Measurements from ENCODE around the gene SLC25A5. TPM values are rescaled to one million over a fixed set of nuclear protein-coding genes. Genes with fewer than 3 reads are reported as not detected.
"Not testable (repeated sequence)": the region's sequence is repeated elsewhere in the genome, so short reads cannot be mapped to it uniquely, and the experiment has no call there.

SLC25A5 gene
- total RNA-seq, 1 donor from 2014 or later: 153 TPM

GRCh38 chrX:119424999-119425398, 43.2 kb upstream of the SLC25A5 start:
- peaks cover 27% of the 10 kb centered on the region for H3K4me1 Mint-ChIP-seq (ENCODE audit: low read depth)
- H3K4me3 Mint-ChIP-seq (ENCODE audit: unreplicated experiment): no peak overlapping the region
- no peaks in the 10 kb centered on the region for H3K9me3 Mint-ChIP-seq (ENCODE audit: low read depth)
- no peaks in the 10 kb centered on the region for H3K36me3 Mint-ChIP-seq (ENCODE audit: low read depth)
- H3K27me3 Mint-ChIP-seq (ENCODE audit: low read depth): no peaks in the 10 kb centered on the region
- no peak overlapping the region for H3K27ac Mint-ChIP-seq (ENCODE audit: unreplicated experiment)
- no peak for TF ChIP-seq CTCF (IDR thresholded peaks at IDR 0.05)
- DNase-seq (ENCODE audit: low spot score): no peak

GRCh38 chrX:119427024-119427794, 41.0 kb upstream of the SLC25A5 start:
- Mint-ChIP-seq H3K4me1 (ENCODE audit: low read depth) (peaks cover 27% of the 10 kb centered on the region), H3K27me3 (ENCODE audit: low read depth) (no peaks in the 10 kb centered on the region), H3K9me3 (ENCODE audit: low read depth) (no peaks in the 10 kb centered on the region), H3K4me3 (ENCODE audit: unreplicated experiment) (peak overlapping the region; percentile 2), H3K27ac (ENCODE audit: unreplicated experiment) (peak overlapping the region; percentile 87), H3K36me3 (ENCODE audit: low read depth) (no peaks in the 10 kb centered on the region)
- DNase-seq (ENCODE audit: low spot score): no peak
- TF ChIP-seq CTCF (IDR thresholded peaks at IDR 0.05): no peak

- Mint-ChIP-seq H3K27me3 (ENCODE audit: low read depth) (no peaks in the 10 kb centered on the region), H3K36me3 (ENCODE audit: low read depth) (no peaks in the 10 kb centered on the region), H3K27ac (ENCODE audit: unreplicated experiment) (peak overlapping the region; percentile 87), H3K4me3 (ENCODE audit: unreplicated experiment) (no peak overlapping the region), H3K4me1 (ENCODE audit: low read depth) (peaks cover 27% of the 10 kb centered on the region), H3K9me3 (ENCODE audit: low read depth) (no peaks in the 10 kb centered on the region)
- TF ChIP-seq CTCF (IDR thresholded peaks at IDR 0.05): no peak
- no peak for DNase-seq (ENCODE audit: low spot score)
Observed at GRCh38 chrX:119427795-119428185, 40.5 kb upstream of the SLC25A5 start.

- Mint-ChIP-seq H3K36me3 (ENCODE audit: low read depth) (peaks cover 2% of the 10 kb centered on the region), H3K4me1 (ENCODE audit: low read depth) (peaks cover 27% of the 10 kb centered on the region), H3K4me3 (ENCODE audit: unreplicated experiment) (no peak overlapping the region), H3K27ac (ENCODE audit: unreplicated experiment) (no peak overlapping the region), H3K27me3 (ENCODE audit: low read depth) (no peaks in the 10 kb centered on the region), H3K9me3 (ENCODE audit: low read depth) (peaks cover 7% of the 10 kb centered on the region)
- no peak for DNase-seq (ENCODE audit: low spot score)
- no peak for TF ChIP-seq CTCF (IDR thresholded peaks at IDR 0.05)
Observed at GRCh38 chrX:119429471-119429870, 38.8 kb upstream of the SLC25A5 start.

GRCh38 chrX:119441295-119441694, 26.9 kb upstream of the SLC25A5 start:
- H3K4me3 Mint-ChIP-seq (ENCODE audit: unreplicated experiment): peak overlapping the region; percentile 9
- DNase-seq (ENCODE audit: low spot score); H3K27ac Mint-ChIP-seq (ENCODE audit: unreplicated experiment); H3K36me3 Mint-ChIP-seq (ENCODE audit: low read depth); H3K4me1 Mint-ChIP-seq (ENCODE audit: low read depth); H3K9me3 Mint-ChIP-seq (ENCODE audit: low read depth); H3K27me3 Mint-ChIP-seq (ENCODE audit: low read depth): not testable (repeated sequence)

- H3K27ac Mint-ChIP-seq (ENCODE audit: unreplicated experiment): no peak overlapping the region
Observed at GRCh38 chrX:119442286-119442685, 26.0 kb upstream of the SLC25A5 start.

More at GRCh38 chrX:119442286-119442685, 26.0 kb upstream of the SLC25A5 start:
- Mint-ChIP-seq H3K27me3 (ENCODE audit: low read depth) (no peaks in the 10 kb centered on the region), H3K4me3 (ENCODE audit: unreplicated experiment) (no peak overlapping the region), H3K9me3 (ENCODE audit: low read depth) (peaks cover 3% of the 10 kb centered on the region), H3K36me3 (ENCODE audit: low read depth) (no peaks in the 10 kb centered on the region), H3K4me1 (ENCODE audit: low read depth) (no peaks in the 10 kb centered on the region)
- no peak for TF ChIP-seq CTCF (IDR thresholded peaks at IDR 0.05)
- DNase-seq (ENCODE audit: low spot score): no peak
